ENCODE results near the gene H2AZ2. TPM values are rescaled to one million over a fixed set of nuclear protein-coding genes. Genes with fewer than 3 reads are reported as not detected.
A peak's percentile ranks its signal among the peaks of the same experiment; 100 is the strongest.

Gene H2AZ2
- total RNA-seq, 4 donors from 2014 or later: 65.2 to 124 (median 99.8) TPM

- Histone ChIP-seq H3K9me3 (no peaks in the 10 kb centered on the region), H3K4me1 (peaks cover 0 to 19% (median 6%) of the 10 kb centered on the region in 3 donors), H3K4me3 (no peak overlapping the region), H3K27ac (no peak overlapping the region), H3K36me3 (no peaks in the 10 kb centered on the region), H3K27me3 (no peaks in the 10 kb centered on the region)
- DNase-seq: no peak
- TF ChIP-seq CTCF (IDR thresholded peaks at IDR 0.05) (no peak), POLR2A (IDR thresholded peaks at IDR 0.05) (no peak)
- 76 to 86% methylated on average over 3 of the region's 3 CpGs for WGBS, 2 donors
- intact Hi-C loops (cut with DNase I): loop anchor here (10.0 kb wide), 1 partner anchor 282 kb away; no protein-coding TSS in a partner anchor
Observed at GRCh38 chr7:44852590-44852989, 4.7 kb upstream of the H2AZ2 start.

GRCh38 chr7:44849885-44850544 lies 2.1 kb upstream of the H2AZ2 start:
- WGBS, 2 donors: 74 to 78% methylated on average over 4 of the region's 5 CpGs
- no peak for TF ChIP-seq POLR2A (IDR thresholded peaks at IDR 0.05)
- no peak for TF ChIP-seq CTCF (IDR thresholded peaks at IDR 0.05)
- no peaks in the 10 kb centered on the region for H3K9me3 ChIP-seq
- DNase-seq: no peak
- H3K27ac ChIP-seq: no peak overlapping the region
- H3K36me3 ChIP-seq: no peaks in the 10 kb centered on the region
- intact Hi-C loops (cut with DNase I): loop anchor here (5.0 to 10.0 kb wide), 2 partner anchors 263 to 285 kb away; no protein-coding TSS in a partner anchor
- no peaks in the 10 kb centered on the region for H3K27me3 ChIP-seq
- no peak overlapping the region for H3K4me3 ChIP-seq
- H3K4me1 ChIP-seq: peaks cover 0 to 35% (median 10%) of the 10 kb centered on the region in 3 donors

- Histone ChIP-seq H3K36me3 (no peaks in the 10 kb centered on the region), H3K4me3 (peak overlapping the region in 3 of 4 donors; percentile 65 to 84 (median 79)), H3K27ac (peak overlapping the region in 1 of 4 donors; percentile 99), H3K27me3 (no peaks in the 10 kb centered on the region), H3K4me1 (peaks cover 0 to 41% (median 10%) of the 10 kb centered on the region in 3 donors), H3K9me3 (no peaks in the 10 kb centered on the region)
- intact Hi-C loops (cut with DNase I): loop anchor here (5.0 kb wide), 1 partner anchor 262 kb away; no protein-coding TSS in a partner anchor
- DNase-seq: no peak
- no peak for TF ChIP-seq CTCF (IDR thresholded peaks at IDR 0.05)
- TF ChIP-seq POLR2A (IDR thresholded peaks at IDR 0.05): no peak
- 69 to 83% methylated on average over 8 to 9 of the region's 10 CpGs for WGBS, 2 donors
Observed at GRCh38 chr7:44849259-44849884, 1.5 kb upstream of the H2AZ2 start.

GRCh38 chr7:44847509-44847919 lies 373 bp downstream of the H2AZ2 start:
- peaks cover 0 to 56% (median 11%) of the 10 kb centered on the region in 3 donors for H3K4me1 ChIP-seq
- peak overlapping the region; percentile 95 to 99 (median 98) for H3K27ac ChIP-seq
- H3K9me3 ChIP-seq: no peaks in the 10 kb centered on the region
- intact Hi-C loops (cut with DNase I): loop anchor here (5.0 kb wide), 1 partner anchor 260 kb away; no protein-coding TSS in a partner anchor
- peak overlapping the region; percentile 65 to 84 (median 77) for H3K4me3 ChIP-seq
- H3K27me3 ChIP-seq: no peaks in the 10 kb centered on the region
- peaks cover 0 to 4% (median 0%) of the 10 kb centered on the region in 3 donors for H3K36me3 ChIP-seq
- peak; percentile 65 for DNase-seq
- TF ChIP-seq CTCF (IDR thresholded peaks at IDR 0.05) (peak; percentile 76 to 93 (median 89)), POLR2A (IDR thresholded peaks at IDR 0.05) (no peak)
- WGBS, 2 donors: 0% methylated on average over 6 to 21 of the region's 36 CpGs
